Measurements from ENCODE around the gene WEE1.

The WEE1 gene

GRCh38 chr11:9604134-9604533 is 30.7 kb downstream of the WEE1 start (continued):
- TF ChIP-seq ZNF645 (tag by site-specific recombination; IDR thresholded peaks at IDR 0.05) (no peak), ZNF488 (tag by site-specific recombination; IDR thresholded peaks at IDR 0.05) (no peak), ZNF561 (tag by site-specific recombination; IDR thresholded peaks at IDR 0.05; ENCODE audit: borderline replicate concordance) (no peak)

GRCh38 chr11:9605742-9606141 is 32.3 kb downstream of the WEE1 start:
- Histone ChIP-seq H3K4me1 (ENCODE audit: control insufficient read depth, insufficient read depth, low read length) (no peaks in the 10 kb centered on the region), H3K36me3 (ENCODE audit: control insufficient read depth in 2 of 2, insufficient read depth in 1 of 2, low read length in 2 of 2) (no peaks in the 10 kb centered on the region), H3K9me3 (ENCODE audit: control insufficient read depth, insufficient read depth, low read depth, low read length) (no peaks in the 10 kb centered on the region), H3K4me3 (ENCODE audit: low read depth, low read length) (no peak overlapping the region), H3K27ac (ENCODE audit: extremely low read depth, low read depth, low read length) (no peak overlapping the region)
- CTCF ChIA-PET, result no interaction called here
- POLR2A ChIA-PET, result no interaction called here
- TF ChIP-seq TSHZ1 (tag by site-specific recombination; IDR thresholded peaks at IDR 0.05; ENCODE audit: borderline replicate concordance), result no peak
- TF ChIP-seq ZNF513 (tag by site-specific recombination; IDR thresholded peaks at IDR 0.05), result no peak
- no peak for TF ChIP-seq ZBTB21 (tag by site-specific recombination; IDR thresholded peaks at IDR 0.05)
- TF ChIP-seq ZNF792 (tag by site-specific recombination; IDR thresholded peaks at IDR 0.05), result no peak
- TF ChIP-seq ZNF146 (tag by site-specific recombination; IDR thresholded peaks at IDR 0.05), result no peak
- no peak for TF ChIP-seq CTCF (tag by site-specific recombination; IDR thresholded peaks at IDR 0.05)
- no peak for TF ChIP-seq ZNF843 (tag by site-specific recombination; IDR thresholded peaks at IDR 0.05)
- no peak for TF ChIP-seq ZNF558 (tag by site-specific recombination; IDR thresholded peaks at IDR 0.05)
- no peak for TF ChIP-seq EGR2 (tag by site-specific recombination; IDR thresholded peaks at IDR 0.05; ENCODE audit: low read depth)
- no peak for TF ChIP-seq GLIS1 (tag by site-specific recombination; IDR thresholded peaks at IDR 0.05)
- TF ChIP-seq ZBTB10 (tag by site-specific recombination; IDR thresholded peaks at IDR 0.05), result no peak
- no peak for TF ChIP-seq GLI2 (tag by site-specific recombination; IDR thresholded peaks at IDR 0.05; ENCODE audit: borderline replicate concordance, low read depth)

Data from HEK293 (cell line).